Measurements from ENCODE around the gene SSTR5.

SSTR5 gene

GRCh38 chr16:1056196-1056595, 16.4 kb upstream of the SSTR5 start:
- no peak for DNase-seq

DNA sequence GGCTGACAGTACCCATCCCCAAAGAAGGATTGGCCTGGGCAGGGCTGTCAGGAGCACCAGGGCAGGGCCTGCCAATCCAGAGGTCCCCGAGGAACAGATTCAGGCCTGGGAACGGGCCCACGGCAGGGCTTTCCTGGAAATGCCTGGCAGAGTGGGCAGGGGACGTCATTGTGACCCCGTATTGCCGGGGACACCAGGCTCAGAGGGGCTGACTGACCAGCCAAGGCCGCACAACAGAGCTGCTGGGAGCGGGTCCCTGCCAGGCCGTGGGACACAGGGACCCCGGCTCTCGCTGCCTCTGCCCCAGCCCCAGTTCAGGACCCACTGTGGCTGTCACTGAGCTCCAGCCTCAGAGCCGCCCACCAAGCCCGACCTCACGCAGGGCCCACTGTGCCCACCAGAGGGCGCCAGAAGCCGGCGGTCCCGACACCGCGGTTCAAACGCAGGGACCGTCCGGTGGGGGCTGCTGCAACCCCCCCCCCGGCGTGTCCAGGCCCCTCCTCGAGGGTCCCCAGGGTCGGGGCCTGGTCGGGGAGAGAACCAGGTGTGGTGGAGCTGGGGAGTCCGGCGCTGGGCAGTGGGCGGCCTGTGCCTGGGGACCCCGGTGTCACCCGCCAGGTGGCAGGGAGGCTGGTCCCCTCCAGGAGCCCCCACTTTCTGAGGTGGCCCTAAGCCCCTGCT, 15.2 kb upstream of the SSTR5 start:
- DNase-seq: peak; percentile 57

- DNase-seq: no peak
These were observed 14.3 kb upstream of the SSTR5 start for GRCh38 chr16:1058216-1058615.

GRCh38 chr16:1059310-1059709, 13.2 kb upstream of the SSTR5 start:
- no peak for DNase-seq

- DNase-seq: no peak
These were observed 11.9 kb upstream of the SSTR5 start for GRCh38 chr16:1060416-1061340.

DNA sequence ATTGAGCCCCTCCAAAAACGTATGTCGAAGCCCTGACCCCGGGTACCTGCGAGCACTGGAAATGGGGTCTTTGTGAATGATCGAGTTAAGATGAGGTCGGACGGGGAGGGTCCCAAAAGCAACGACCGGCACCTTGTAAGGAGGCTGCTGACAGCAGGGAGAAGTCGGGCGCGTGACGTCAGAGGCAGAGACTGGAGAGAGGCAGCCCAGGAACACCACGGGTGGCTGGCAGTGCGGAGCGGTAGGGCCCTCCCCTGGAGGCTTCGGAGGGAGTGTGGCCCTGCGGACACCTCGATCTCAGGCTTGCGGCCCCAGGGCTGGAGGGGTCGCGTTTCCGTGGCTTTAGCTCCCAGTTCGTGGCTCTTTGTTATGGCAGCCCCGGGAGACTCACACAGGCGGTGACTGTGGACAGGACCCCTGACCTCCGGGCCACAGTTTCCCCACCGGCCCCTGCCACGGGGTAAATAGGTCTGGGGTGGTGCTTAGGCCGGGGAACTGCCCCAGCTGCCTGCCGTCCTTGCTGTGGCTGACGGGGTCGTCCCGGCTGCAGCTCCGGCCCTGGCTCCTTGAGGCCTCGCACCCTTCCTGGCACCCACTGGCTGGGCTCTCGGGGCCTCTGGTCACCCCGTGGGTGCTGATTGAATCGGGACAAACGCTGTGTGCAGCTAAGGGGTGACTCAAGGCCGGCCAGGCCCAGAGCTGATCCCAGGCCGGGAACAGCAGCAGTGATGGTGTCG, 10.6 kb upstream of the SSTR5 start:
- no peak for DNase-seq

DNA sequence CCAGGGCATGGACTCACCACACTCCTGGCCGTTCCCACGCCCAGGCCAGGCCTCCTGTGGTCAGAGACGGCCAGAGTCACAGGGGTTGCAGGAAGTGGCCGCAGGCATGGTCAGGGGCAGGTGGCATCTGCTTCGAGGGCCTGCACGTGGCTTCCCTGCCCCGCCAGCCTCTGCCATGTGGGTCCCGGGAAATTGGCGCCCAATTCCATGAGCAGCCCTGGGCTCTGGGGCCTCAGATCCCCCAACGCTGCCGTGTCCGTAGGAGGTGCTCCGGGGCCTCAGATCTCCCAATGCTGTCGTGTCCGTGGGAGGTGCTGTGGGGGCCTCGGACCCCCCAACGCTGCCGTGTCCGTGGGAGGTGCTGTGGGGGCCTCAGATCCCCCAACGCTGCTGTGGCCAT, 9.7 kb upstream of the SSTR5 start:
- no peak for DNase-seq

- DNase-seq: no peak
These were observed 8.8 kb upstream of the SSTR5 start for GRCh38 chr16:1063728-1064127.

GRCh38 chr16:1065469-1066128, 6.9 kb upstream of the SSTR5 start:
- DNase-seq: no peak

- no peak for DNase-seq
These were observed 5.9 kb upstream of the SSTR5 start for GRCh38 chr16:1066584-1067172.

DNA sequence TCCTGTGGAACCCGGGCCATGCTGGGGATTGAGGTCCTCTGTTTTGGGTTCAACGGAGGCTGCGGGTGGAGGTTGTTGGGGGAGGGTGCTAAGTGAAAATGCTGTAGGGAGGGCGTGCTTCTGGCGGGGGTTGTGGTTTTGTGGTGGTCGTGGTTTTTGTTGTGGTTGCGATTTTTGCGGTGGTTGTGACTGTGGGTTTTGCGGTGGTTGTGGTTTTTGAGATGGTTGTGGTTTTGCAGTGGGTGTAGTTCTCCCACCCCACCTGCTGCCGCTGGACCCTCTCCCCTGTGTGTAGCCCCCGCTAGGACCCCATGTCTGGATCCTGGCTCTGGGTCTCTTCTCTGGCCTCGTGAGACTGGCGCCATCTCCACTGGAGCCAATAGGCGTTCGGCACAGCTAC, 4.9 kb upstream of the SSTR5 start:
- DNase-seq: no peak

GRCh38 chr16:1068451-1068850, 4.1 kb upstream of the SSTR5 start:
- DNase-seq: no peak

GRCh38 chr16:1069154-1069553, 3.4 kb upstream of the SSTR5 start:
- DNase-seq: no peak

GRCh38 chr16:1070084-1070863, 2.3 kb upstream of the SSTR5 start:
- DNase-seq: no peak

- no peak for DNase-seq
These were observed 1.6 kb upstream of the SSTR5 start for GRCh38 chr16:1070864-1071408.

- DNase-seq: no peak
These were observed 854 bp upstream of the SSTR5 start for GRCh38 chr16:1071561-1072225.

DNA sequence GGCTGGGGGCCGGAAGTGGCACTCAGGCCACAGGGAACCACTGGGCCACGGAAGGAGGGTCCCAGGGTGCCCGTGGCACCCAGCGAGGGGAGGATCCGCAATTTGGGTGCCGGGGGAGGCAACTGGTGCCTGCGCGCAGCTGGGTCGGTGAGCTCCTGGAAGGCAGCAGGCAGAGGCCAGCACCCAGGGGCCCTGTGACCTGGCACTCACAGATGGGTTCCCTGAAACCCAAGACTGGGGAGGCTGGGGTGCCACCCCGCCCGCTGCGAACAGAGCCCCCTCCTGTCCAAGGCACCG, 663 bp downstream of the SSTR5 start:
- DNase-seq: no peak

DNA sequence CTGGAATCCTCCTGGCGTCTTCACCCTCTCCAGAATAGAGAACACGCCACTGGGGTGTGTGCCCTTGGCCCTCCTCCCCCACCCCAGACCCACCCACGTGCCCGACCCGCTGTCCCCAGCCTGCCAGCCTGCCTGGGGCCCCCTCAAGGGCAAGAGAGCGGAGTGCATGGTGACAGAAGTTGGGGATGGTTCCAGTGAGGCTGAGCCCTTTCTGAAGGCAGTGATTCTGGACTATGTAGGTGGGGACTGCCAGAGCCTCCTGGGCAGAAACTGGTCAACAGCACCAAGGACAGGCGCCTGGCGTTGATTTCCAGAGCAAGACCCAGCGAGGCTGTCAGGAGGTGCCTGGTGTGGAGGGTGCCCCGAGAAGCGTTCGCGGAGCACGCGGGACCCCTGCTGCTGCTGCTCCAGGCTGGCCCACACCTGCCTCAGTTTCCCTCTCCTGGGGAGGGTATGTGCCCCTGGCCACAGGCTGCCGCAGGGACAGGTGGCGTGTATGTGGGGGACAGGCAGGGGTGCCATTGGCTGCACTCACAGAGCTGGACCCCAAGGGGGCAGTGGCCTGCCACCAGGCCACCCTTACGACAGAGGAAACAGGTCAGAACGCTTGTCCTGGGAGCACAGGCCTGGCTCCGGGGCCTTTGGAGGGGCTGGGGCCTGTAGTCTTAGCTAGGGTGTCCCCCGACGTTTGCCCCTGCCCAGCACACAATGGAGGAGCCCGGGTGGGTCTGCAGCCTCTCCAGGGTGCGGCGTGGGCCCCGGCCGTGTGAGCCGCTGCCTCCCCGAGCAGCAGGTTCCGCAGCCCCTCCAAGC, 1.2 kb downstream of the SSTR5 start:
- no peak for DNase-seq

GRCh38 chr16:1074379-1074649, 1.8 kb downstream of the SSTR5 start:
- no peak for DNase-seq

- DNase-seq: no peak
These were observed 3.0 kb downstream of the SSTR5 start for GRCh38 chr16:1075546-1075945.

Measured in activated CD4-positive, alpha-beta T cell treated with anti-CD3 and anti-CD28 coated beads, Interleukin-10, Interleukin-2, amounts not matched to agents 100 ng/mL and 50 ng/mL, durations not matched to agents 16 hours and 8 hours (primary cell).